GM04504 (cell line): ENCODE measurements around the gene ADGRA1.
"Not testable (repeated sequence)": the region's sequence is repeated elsewhere in the genome, so short reads cannot be mapped to it uniquely, and the experiment has no call there.

Source experiments
- DNase-seq: peaks from one replicate; pipeline ENCODE4 v3.0.0-alpha.2; 2012; ENCODE audit warnings: low read depth

ADGRA1 gene

GRCh38 chr10:133163889-133164815 is 76.4 kb downstream of the ADGRA1 start:
- DNase-seq = no peak

- DNase-seq = no peak
Observed at GRCh38 chr10:133164816-133165555, 77.3 kb downstream of the ADGRA1 start.

GRCh38 chr10:133165556-133166503 is 78.1 kb downstream of the ADGRA1 start:
- no peak for DNase-seq

GRCh38 chr10:133166504-133166827 is 78.7 kb downstream of the ADGRA1 start:
- DNase-seq = no peak

- no peak for DNase-seq
Observed at GRCh38 chr10:133166828-133167692, 79.3 kb downstream of the ADGRA1 start.

GRCh38 chr10:133167693-133168616 is 80.2 kb downstream of the ADGRA1 start:
- DNase-seq = no peak

GRCh38 chr10:133168617-133169031 is 80.9 kb downstream of the ADGRA1 start:
- DNase-seq = no peak

- no peak for DNase-seq
Observed at GRCh38 chr10:133169173-133169947, 81.6 kb downstream of the ADGRA1 start.

- no peak for DNase-seq
Observed at GRCh38 chr10:133170092-133170491, 82.4 kb downstream of the ADGRA1 start.

- no peak for DNase-seq
Observed at GRCh38 chr10:133173860-133174640, 86.3 kb downstream of the ADGRA1 start.

- no peak for DNase-seq
Observed at GRCh38 chr10:133174689-133175263, 87.1 kb downstream of the ADGRA1 start.

GRCh38 chr10:133175624-133176023 is 87.9 kb downstream of the ADGRA1 start:
- DNase-seq = not testable (repeated sequence)

GRCh38 chr10:133176546-133176945 is 88.8 kb downstream of the ADGRA1 start:
- DNase-seq = no peak

- no peak for DNase-seq
Observed at GRCh38 chr10:133177380-133178157, 89.8 kb downstream of the ADGRA1 start.

- no peak for DNase-seq
Observed at GRCh38 chr10:133178357-133179127, 90.8 kb downstream of the ADGRA1 start.

- DNase-seq = no peak
Observed at GRCh38 chr10:133179128-133179520, 91.4 kb downstream of the ADGRA1 start.
